GM19463 (cell line): ENCODE results near the gene TRIO.
A peak's percentile ranks its signal among the peaks of the same experiment; 100 is the strongest.

ENCODE experiments used
- ATAC-seq: cut with Tn5 transposase; IDR thresholded peaks from one replicate; pipeline ENCODE4 v1.9.1; 2021; ENCODE audit warnings: mild to moderate bottlenecking, moderate library complexity; ENCODE audit not compliant: unreplicated experiment

Gene TRIO

GRCh38 chr5:14402424-14402823, 259.3 kb downstream of the TRIO start:
- no peak for ATAC-seq

DNA sequence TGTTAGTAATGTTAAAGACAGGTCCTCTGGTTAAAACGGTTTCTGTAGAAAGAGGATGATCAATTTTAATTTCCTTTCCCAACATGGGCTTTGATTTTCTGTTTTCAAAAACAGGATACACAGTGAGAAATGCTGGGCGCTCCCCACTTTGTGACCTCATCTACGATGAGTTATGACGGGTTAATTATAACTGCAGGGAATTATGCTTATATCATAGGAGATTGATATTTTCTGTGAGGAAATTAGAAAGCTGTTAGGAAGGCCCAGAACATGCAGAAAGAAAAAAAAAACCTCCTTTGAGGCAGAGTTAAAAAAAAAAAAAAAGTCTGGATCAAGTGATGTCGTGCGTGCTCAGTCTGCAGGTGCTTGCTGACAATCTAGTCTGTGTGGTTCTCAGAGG, 261.6 kb downstream of the TRIO start:
- no peak for ATAC-seq

DNA sequence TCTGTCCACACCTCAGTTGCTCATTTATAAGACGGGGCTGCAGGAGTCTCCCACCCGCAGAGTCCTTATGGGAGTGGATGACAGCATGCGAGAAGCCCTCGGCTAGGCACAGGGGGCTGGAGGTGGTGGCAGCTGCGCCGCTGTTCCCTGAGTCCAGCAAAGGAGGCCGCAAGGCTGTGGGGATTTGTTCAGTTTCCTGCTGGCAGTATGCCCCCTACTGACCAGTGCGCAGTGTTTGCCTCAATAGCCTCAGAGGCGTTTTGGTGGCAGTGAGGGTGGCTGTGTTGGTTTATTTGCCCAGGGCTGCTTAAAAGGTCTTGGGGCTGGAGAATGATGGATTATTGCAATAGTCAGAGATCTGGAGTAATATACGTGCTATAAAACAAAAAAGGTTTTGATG, 262.1 kb downstream of the TRIO start:
- ATAC-seq = no peak

GRCh38 chr5:14405706-14406553, 262.8 kb downstream of the TRIO start:
- ATAC-seq = no peak

- no peak for ATAC-seq
Measured at GRCh38 chr5:14406554-14406849, 263.4 kb downstream of the TRIO start.

DNA sequence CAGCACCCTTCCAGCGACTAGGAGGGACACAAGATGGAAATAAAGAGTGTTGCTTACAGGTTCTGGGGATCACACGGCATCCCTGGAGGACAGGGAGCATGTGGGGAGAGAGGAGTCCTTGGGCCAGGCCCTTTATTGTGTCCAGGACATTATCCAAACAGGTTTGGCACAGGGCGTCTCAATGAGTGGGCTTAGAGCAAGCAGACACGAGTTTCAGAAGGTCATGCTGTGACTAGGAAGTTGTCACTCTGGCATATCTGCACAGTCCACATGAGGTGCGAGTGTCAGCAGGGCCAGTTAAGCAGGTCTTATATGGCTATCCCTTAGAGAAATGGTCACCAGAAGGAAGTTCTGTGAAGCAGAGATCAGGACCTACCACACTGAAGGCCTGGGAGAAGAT, 263.9 kb downstream of the TRIO start:
- ATAC-seq = no peak

DNA sequence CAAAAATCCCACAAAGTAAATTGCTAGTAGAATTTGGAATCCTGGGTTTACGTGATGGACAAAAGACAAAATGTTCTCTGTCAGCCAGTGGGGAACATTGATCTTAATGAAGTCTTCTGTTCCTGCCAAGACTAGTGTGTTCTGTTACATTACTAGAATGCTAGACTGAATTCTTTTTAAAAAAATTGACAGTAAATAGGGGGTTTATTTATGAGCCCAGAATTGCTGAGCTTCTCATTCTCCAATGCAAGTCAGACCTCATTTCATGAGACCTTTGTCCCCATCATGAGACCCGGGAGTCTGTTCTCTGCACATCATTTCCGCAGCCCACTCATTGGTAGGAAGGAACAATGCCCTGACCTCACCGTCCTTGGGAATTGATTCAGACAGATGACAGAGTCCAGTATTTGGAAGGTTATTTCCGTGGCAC, 264.6 kb downstream of the TRIO start:
- no peak for ATAC-seq

DNA sequence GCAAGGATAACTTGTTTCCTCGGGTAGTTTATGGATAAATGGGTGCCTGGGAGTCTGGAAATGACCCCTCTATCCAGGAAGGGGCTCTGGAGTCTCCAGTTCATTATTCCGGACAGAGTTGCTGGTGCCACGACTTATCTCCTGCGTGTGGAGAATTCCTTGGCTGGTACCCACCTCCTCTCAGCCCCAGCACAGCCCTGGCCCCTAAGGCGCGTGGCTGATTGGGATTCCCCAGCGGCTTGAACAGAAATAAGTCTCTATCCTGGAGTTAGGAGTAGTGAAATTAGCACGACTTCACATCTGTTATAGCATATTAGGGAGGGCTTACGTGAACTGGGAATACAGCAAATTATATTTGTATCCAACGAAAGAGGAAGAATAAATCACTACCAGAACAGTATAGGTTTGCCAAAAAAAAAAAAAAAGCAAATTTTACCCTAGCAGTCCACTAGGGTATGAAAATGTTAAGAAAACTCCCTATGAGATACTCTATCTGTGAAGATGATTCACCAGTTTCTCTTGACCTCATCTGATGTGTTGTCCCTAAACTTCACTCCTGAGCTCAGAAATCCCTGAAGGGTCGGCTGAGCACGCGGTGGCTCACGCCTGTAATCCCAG, 265.9 kb downstream of the TRIO start:
- no peak for ATAC-seq

DNA sequence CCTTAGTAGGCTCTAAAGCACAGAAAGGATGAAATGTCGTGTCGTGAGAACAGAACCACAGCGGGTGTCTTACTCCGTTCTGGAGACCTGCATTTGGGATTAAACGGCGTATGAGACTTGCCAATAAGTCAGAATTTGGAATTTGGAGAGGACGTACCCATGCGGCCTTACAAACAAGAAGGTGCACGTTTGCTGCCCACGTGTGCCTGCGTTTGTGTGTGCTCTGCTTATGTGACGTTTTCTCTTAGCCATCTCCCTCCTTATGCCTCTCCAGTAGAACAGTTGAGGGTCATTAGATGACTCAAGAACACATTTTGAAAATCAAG, 266.9 kb downstream of the TRIO start:
- ATAC-seq = no peak

- ATAC-seq = no peak
Measured at GRCh38 chr5:14410394-14411201, 267.5 kb downstream of the TRIO start.

DNA sequence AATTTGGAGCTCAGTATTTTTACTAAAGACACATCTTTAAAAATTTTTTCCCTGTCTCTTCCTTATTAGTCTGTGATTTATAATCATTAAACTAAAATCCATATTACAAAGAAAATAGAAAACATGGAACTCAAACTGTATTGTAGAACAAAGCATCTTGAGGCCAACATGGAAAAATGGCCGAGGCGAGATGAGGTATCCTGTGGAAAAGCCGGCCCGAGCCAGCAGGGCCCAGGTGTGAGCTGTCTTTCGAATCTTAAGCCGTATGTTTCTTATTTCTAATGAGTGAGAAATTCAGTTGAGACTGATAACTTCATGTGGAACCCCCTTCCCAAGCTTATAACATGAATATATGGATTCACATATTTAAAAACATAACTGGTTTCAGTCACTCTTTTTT, 268.1 kb downstream of the TRIO start:
- ATAC-seq = no peak

DNA sequence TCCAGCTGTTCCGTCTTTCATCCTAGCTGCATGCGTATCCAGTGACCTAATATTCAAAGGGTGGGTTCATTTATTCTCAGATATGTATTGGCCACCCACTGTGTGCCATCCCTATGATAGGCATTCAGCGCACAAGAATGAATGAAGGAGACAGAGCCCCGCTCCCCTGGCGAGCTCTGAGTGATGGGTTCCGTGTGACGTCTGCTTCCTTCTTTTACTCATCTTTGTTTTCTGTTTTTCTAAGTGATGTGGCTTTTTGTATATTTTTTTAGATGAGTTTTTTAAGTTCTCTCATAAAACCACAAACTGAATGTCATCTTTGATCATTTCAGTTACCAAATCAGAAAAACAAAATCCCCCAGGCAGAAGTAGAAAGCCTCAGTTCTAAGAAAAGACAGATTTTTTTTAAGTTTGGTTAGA, 270.2 kb downstream of the TRIO start:
- ATAC-seq = no peak

GRCh38 chr5:14414007-14414406, 270.9 kb downstream of the TRIO start:
- ATAC-seq = no peak

DNA sequence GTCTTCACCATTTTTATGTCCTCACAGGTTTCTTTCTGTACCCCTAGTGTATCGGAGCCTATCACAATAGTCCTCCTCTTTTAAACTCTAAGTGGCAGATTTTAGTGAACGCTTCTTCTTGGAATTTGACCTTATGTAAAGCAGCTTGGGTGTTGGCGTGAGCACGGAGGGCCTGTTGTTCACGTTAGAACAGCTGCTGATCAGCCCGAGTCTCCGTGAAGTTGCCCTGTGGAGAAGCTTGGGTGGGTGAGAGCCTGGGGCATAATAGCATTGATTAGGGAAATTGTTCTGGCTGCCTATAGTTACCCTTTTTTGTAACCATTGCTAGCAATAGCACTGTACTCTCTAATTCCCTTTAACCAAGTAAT, 271.5 kb downstream of the TRIO start:
- no peak for ATAC-seq

DNA sequence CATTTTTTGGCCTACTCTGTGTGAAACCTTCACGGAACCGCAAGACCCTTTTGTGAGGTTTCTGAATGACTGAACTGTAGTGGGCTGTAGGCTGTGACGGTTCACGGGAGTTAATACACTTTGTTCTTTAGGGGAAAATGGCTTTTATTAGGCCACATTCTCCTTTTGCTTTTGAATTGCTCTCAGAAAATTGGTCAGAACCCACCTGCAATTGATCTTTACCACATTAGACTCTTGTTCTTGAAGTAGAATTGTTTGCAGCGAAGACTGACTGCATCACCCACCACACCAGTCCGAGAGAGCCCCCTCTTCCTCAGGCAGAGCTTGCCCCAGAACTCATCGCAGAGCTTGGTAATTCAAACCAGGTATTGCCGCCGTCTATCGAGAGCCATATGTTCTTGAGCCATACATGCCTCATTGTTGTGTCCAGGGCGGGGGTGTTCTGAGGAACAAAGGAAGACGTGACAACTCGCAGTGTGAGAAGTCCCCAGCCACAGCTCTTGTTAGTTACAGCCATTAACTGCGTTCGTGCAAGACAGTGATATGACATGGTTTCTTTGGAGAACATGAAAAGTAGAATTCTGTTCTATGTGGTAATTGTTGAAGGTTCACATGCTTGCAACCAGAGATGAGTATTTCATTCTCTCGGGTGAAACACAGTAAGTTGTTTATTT, 272.0 kb downstream of the TRIO start:
- ATAC-seq = peak; percentile 86

DNA sequence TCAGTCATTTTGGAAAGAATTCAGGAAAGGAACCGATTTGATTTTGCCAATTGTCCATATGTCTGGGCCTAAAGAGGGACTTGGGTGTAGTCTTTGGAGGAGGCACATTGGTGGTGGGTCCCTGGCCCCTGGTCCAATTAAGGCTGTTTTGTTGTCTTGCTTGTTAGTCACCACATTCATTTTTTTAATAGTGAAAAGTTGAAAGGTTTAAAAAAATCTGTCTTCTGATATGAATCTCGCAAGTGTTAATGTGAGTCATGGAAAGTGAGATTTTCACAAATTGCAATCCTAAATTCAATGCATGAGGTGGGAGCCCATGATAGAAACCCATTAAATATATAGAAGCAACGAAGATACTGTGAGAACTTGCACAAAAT, 272.5 kb downstream of the TRIO start:
- ATAC-seq = no peak

- no peak for ATAC-seq
Measured at GRCh38 chr5:14416621-14417275, 273.6 kb downstream of the TRIO start.

DNA sequence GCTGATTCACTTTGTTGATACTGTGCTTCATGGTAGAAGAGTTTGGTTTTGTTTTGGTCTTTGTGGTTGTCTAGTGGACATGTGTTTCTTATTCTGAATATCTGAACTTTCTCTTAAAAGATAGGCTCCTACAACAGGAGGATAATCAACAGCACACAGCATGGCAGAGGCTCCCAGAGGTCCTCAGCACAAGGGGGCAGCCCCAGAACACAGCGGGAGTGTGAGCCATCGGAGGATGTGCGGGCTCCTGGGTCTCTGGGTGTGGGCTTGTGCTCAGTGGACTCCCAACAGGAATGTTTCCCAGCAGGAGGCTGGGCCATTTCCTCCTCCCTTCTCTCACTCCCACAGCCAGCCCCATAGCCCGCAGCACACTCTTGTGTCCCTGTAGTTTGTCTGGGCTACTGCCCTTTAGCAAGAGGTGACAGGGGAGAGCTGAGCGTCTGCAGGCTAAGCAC, 274.2 kb downstream of the TRIO start:
- ATAC-seq = no peak

GRCh38 chr5:14417792-14418765, 274.9 kb downstream of the TRIO start:
- ATAC-seq = no peak

DNA sequence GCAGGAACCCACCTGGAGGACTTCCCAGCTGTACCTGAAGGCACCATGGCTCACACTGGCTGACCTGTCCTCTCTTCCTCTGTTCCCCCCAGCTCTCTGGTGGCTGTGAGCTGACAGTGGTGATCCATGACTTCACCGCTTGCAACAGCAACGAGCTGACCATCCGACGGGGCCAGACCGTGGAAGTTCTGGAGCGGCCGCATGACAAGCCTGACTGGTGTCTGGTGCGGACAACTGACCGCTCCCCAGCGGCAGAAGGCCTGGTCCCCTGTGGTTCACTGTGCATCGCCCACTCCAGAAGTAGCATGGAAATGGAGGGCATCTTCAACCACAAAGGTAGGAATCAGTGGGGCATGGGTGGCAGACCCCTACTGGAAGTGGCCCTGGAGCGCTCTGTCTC, 276.5 kb downstream of the TRIO start:
- ATAC-seq = no peak
